IMR-90 (cell line): Measurements from ENCODE around the gene PYCARD. TPM values are rescaled to one million over a fixed set of nuclear protein-coding genes. Genes with fewer than 3 reads are reported as not detected.

Experiments
- ATAC-seq: fragments of 200-7000 bp; cut with Tn5 transposase; 2 replicates; pipeline ENCODE4 v1.9.1; 2020; ENCODE audit warnings: low read depth, mild to moderate bottlenecking, moderate library complexity
- BruUV-seq: library from RNA; stranded (reverse); fragments of 400-500 nt; replicated peaks from 2 replicates; lab custom pipeline; 2021; lab: Mats Ljungman, UMichigan
- CTCF ChIA-PET: fragments of 300-600 bp; formaldehyde crosslinking; extraction: SDS; loops from one replicate; lab custom pipeline; 2021; ENCODE audit warnings: antibody characterized with exemption; lab: Yijun Ruan, JAX
- POLR2A ChIA-PET: fragments of 300-600 bp; sonication (Branson Sonifier 250); formaldehyde crosslinking; loops from one replicate; lab custom pipeline; 2022; ENCODE audit warnings: antibody characterized with exemption; ENCODE audit not compliant: unreplicated experiment; lab: Charles Lee
- DNase-seq: peaks from one replicate; pipeline ENCODE4 v3.0.0; 2013
- H2AFZ ChIP-seq: replicated peaks from 2 replicates; pipeline ENCODE3; 2013; ENCODE audit warnings: low read length, mild to moderate bottlenecking; ENCODE audit not compliant: poor library complexity
- H2AK5ac ChIP-seq: 2 replicates; pipeline ENCODE4 v1.6.1; 2013; ENCODE audit warnings: low read depth, low read length, inconsistent platforms
- H2AK9ac ChIP-seq: replicated peaks from 2 replicates; pipeline ENCODE3; 2013; ENCODE audit warnings: mild to moderate bottlenecking, low read depth, low read length, moderate library complexity; ENCODE audit not compliant: poor library complexity
- H2BK120ac ChIP-seq: 2 replicates; pipeline ENCODE4 v1.6.1; 2013; ENCODE audit warnings: low read depth, low read length, inconsistent platforms
- H2BK15ac ChIP-seq: 3 replicates; pipeline ENCODE4 v1.6.1; 2013; ENCODE audit warnings: low read depth, low read length, inconsistent platforms
- H2BK20ac ChIP-seq: 2 replicates; pipeline ENCODE4 v1.6.1; 2013; ENCODE audit warnings: low read depth, mild to moderate bottlenecking, inconsistent platforms, low read length, moderate library complexity
- H2BK5ac ChIP-seq: 2 replicates; pipeline ENCODE4 v1.6.1; 2013; ENCODE audit warnings: mild to moderate bottlenecking, low read depth, low read length, inconsistent platforms; ENCODE audit not compliant: poor library complexity, severe bottlenecking
- H3K14ac ChIP-seq: replicated peaks from 2 replicates; pipeline ENCODE4 v1.6.1; 2013; ENCODE audit warnings: low read depth, low read length, inconsistent platforms
- H3K18ac ChIP-seq: 2 replicates; pipeline ENCODE4 v1.6.1; 2013; ENCODE audit warnings: low read depth, low read length, control low read depth
- H3K23ac ChIP-seq: 2 replicates; pipeline ENCODE4 v1.6.1; 2013; ENCODE audit warnings: low read depth, low read length, inconsistent platforms
- H3K27ac ChIP-seq: 2 replicates; pipeline ENCODE4 v1.5.1; 2013; ENCODE audit warnings: mild to moderate bottlenecking, control low read depth, low read length; ENCODE audit not compliant: insufficient read depth
- H3K27me3 ChIP-seq: 2 replicates; pipeline ENCODE4 v1.6.1; 2013; ENCODE audit warnings: low read length; ENCODE audit not compliant: control insufficient read depth, insufficient read depth
- H3K36me3 ChIP-seq: 2 replicates; pipeline ENCODE4 v1.6.1; 2013; ENCODE audit warnings: low read length, mixed read lengths; ENCODE audit not compliant: control insufficient read depth, insufficient read depth
- H3K4ac ChIP-seq: 2 replicates; pipeline ENCODE4 v1.6.1; 2013; ENCODE audit warnings: low read depth, low read length, inconsistent platforms
- H3K4me1 ChIP-seq: 2 replicates; pipeline ENCODE4 v1.6.1; 2013; ENCODE audit warnings: low read length, mixed read lengths; ENCODE audit not compliant: control insufficient read depth, insufficient read depth
- H3K4me2 ChIP-seq: 2 replicates; pipeline ENCODE4 v1.6.1; 2013; ENCODE audit warnings: low read depth, mild to moderate bottlenecking, control low read depth, low read length, moderate library complexity
- H3K4me3 ChIP-seq: 2 replicates; pipeline ENCODE4 v1.5.1; 2013; ENCODE audit warnings: low read depth, mild to moderate bottlenecking, control low read depth, low read length, moderate library complexity; ENCODE audit not compliant: insufficient read depth
- H3K56ac ChIP-seq: 2 replicates; pipeline ENCODE4 v1.6.1; 2013; ENCODE audit warnings: low read length, inconsistent platforms; ENCODE audit not compliant: insufficient read depth; ENCODE audit errors: extremely low read depth
- H3K79me1 ChIP-seq, 2 experiments: 2 replicates each; pipeline ENCODE4 v1.6.1; 2013; ENCODE audit warnings: low read length in 2 of 2, inconsistent platforms in 1 of 2, low read depth in 1 of 2
- H3K9ac ChIP-seq: 2 replicates; pipeline ENCODE4 v1.6.1; 2013; ENCODE audit warnings: low read depth, low read length, control low read depth
- H3K9me1 ChIP-seq: 2 replicates; pipeline ENCODE4 v1.6.1; 2013; ENCODE audit warnings: low read length, inconsistent platforms; ENCODE audit not compliant: insufficient read depth
- H3K9me3 ChIP-seq: 2 replicates; pipeline ENCODE4 v1.6.1; 2013; ENCODE audit warnings: low read length; ENCODE audit not compliant: control insufficient read depth, insufficient read depth
- H4K20me1 ChIP-seq: 2 replicates; pipeline ENCODE4 v1.6.1; 2013; ENCODE audit warnings: low read length, inconsistent platforms; ENCODE audit not compliant: insufficient read depth
- H4K5ac ChIP-seq: 2 replicates; pipeline ENCODE4 v1.6.1; 2013; ENCODE audit warnings: mild to moderate bottlenecking, low read depth, low read length, control low read depth
- H4K8ac ChIP-seq, 2 experiments: 2 replicates each; pipeline ENCODE4 v1.6.1; 2013; ENCODE audit warnings: low read depth in 2 of 2, low read length in 2 of 2, control low read depth in 1 of 2, inconsistent platforms in 1 of 2
- H4K91ac ChIP-seq: 2 replicates; pipeline ENCODE4 v1.6.1; 2013; ENCODE audit warnings: low read depth, low read length, inconsistent platforms; ENCODE audit not compliant: insufficient read depth
- ELK1 ChIP-seq: fragments of 150-350 bp; IDR thresholded peaks from 2 replicates; pipeline ENCODE4 v1.6.1; 2016; ENCODE audit warnings: low read depth, mild to moderate bottlenecking, low read length, moderate library complexity, borderline replicate concordance
- NFE2L2 ChIP-seq: fragments of 150-350 bp; IDR thresholded peaks from 2 replicates; pipeline ENCODE4 v1.6.1; 2016; ENCODE audit warnings: low read depth, mild to moderate bottlenecking, low read length
- POLR2A ChIP-seq: IDR thresholded peaks from 2 replicates; pipeline ENCODE4 v1.6.1; 2012; ENCODE audit warnings: mild to moderate bottlenecking, low read depth, low read length
- WGBS, 2 experiments: methylation state at CpG; one replicate each; pipeline versions ENCODE4 v1.1.5 to v1.1.7; 2013; ENCODE audit warnings: missing lambda C conversion rate in 2 of 2; ENCODE audit not compliant: insufficient read length in 1 of 2; ENCODE audit errors: extremely low coverage in 2 of 2; 5-methylcytosine and 5-hydroxymethylcytosine counted together
- dilution Hi-C: fragments of 300-500 bp; cut with HindIII; formaldehyde crosslinking; loops from one replicate; pipeline ENCODE4 v1.14.3; 2018; ENCODE audit warnings: low sequenced_read_pairs; ENCODE audit not compliant: unreplicated experiment
- in situ Hi-C: fragments of 300-500 bp; cut with MboI; formaldehyde crosslinking; loops from 3 replicates; pipeline ENCODE4 v1.14.3; 2019; ENCODE audit warnings: low sequenced_read_pairs, inconsistent platforms, mixed read lengths
- intact Hi-C: fragments of 100-400 bp; cut with micrococcal nuclease; formaldehyde crosslinking; loops from 2 replicates; pipeline ENCODE4 v1.10.0; 2022
- polyA plus RNA-seq, 3 experiments: library from polyadenylated mRNA; depleted of rRNA; stranded (reverse); fragments of >200 nt; gene quantifications; 2 replicates each; pipeline ENCODE4 v1.2.3, GENCODE V29; 2012; ENCODE audit warnings: low replicate concordance in 1 of 3
- total RNA-seq: library from RNA; depleted of rRNA; stranded (reverse); fragments of >200 nt; gene quantifications from 2 replicates; pipeline ENCODE4 v1.2.3, GENCODE V29; 2012

PYCARD gene
- total and polyA plus RNA-seq, 2 of the 4 experiments (the other 2 are of a cell fraction): 10.2 to 20.5 TPM

DNA sequence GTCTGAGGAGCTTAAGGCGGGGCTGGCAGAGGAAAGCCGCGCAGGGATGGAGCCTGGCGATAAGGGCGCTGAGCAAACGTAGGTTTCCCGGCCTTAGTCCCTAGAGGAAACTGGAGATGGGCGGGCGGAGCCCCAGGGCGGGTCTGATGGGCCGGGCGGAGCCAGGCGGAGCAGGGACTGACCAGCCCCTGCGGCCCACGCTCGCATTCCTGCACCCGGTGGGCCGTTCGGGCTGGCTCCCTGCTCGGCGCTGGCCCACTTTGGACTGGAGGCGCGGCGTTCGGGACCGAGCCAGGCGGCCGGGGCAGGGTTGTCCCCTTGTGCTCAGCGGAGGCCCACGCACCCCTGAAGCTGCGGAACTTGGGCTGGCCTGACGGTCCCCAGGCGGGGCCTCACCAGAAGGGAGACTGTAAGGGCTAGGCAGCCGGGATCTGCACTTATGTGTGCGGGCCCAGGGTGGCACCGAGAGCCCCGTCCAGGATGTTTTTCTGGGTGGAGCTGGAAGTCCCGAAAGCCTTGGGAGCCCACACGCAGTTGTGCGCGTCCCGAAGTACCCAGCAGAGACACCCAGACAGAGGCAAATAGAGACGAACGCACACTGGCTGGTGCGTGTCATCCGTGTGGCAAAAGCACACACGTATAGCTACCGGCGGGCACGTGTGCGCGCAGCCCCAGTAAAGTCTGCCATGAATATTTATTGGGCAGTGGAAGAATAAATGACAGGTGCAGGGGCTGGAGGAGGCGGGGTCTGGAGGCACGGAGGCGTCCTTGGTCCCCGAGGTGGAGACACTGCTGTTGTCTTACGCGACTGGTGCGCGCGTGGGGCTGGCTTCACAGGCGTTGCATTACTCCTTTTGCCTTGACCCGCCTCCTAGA lies 13.0 kb upstream of the PYCARD start:
- H4K91ac ChIP-seq: no peak overlapping the region
- H3K4ac ChIP-seq: no peak overlapping the region
- no peak overlapping the region for H2BK120ac ChIP-seq
- H3K27ac ChIP-seq: no peak overlapping the region
- peak overlapping the region; percentile 91 for H2AFZ ChIP-seq
- H3K9me1 ChIP-seq: no peaks in the 10 kb centered on the region
- no peak overlapping the region for H4K5ac ChIP-seq
- no peak overlapping the region for H2BK15ac ChIP-seq
- no peak overlapping the region for H3K14ac ChIP-seq
- no peak overlapping the region for H2BK20ac ChIP-seq
- no peak overlapping the region for H2AK5ac ChIP-seq
- H3K79me1 ChIP-seq: no peaks in the 10 kb centered on the region
- H4K8ac ChIP-seq: no peak overlapping the region; a peak in 1 of 4 replicates
- H4K20me1 ChIP-seq: no peaks in the 10 kb centered on the region; the same call in 1 of the 2 replicates
- TF ChIP-seq NFE2L2 (no peak), ELK1 (no peak), POLR2A (no peak)
- no TSS peak for BruUV-seq
- peak overlapping the region; percentile 47 for H3K4me2 ChIP-seq
- H3K4me1 ChIP-seq: peaks cover 4% of the 10 kb centered on the region; the same call in 1 of the 2 replicates
- H3K18ac ChIP-seq: no peak overlapping the region
- no peak overlapping the region for H3K56ac ChIP-seq
- H3K23ac ChIP-seq: no peak overlapping the region
- dilution Hi-C loops (no loop called here), in situ Hi-C loops (no loop called here), intact Hi-C loops (loop anchor here (10.0 kb wide), 1 partner anchor 479 kb away; no protein-coding TSS in a partner anchor)
- H3K9ac ChIP-seq: no peak overlapping the region
- peaks cover 57% of the 10 kb centered on the region for H3K27me3 ChIP-seq
- peak; percentile 97 for ATAC-seq
- H3K9me3 ChIP-seq: no peaks in the 10 kb centered on the region
- ChIA-PET POLR2A (no interaction called here), CTCF (no interaction called here)
- H3K36me3 ChIP-seq: no peaks in the 10 kb centered on the region
- peak; percentile 55 for DNase-seq
- no peak overlapping the region for H2BK5ac ChIP-seq
- peak overlapping the region; percentile 27 for H3K4me3 ChIP-seq
- 3% methylated on average over 30 of the region's 63 CpGs; no CpG with 5 or more reads in 1 of the 2 experiments for WGBS, 2 experiments
- H2AK9ac ChIP-seq: peak overlapping the region; percentile 87
